ENCODE measurements around the gene SWI5.

- TF ChIP-seq CTCF (IDR thresholded peaks at IDR 0.05; ENCODE audit: insufficient read depth, low read depth, low read length) (no peak), EZH2 (IDR thresholded peaks at IDR 0.05; ENCODE audit: insufficient read depth, low read length) (no peak)
Measured at GRCh38 chr9:128286440-128286839, 10.4 kb downstream of the SWI5 start.

Data from astrocyte (in vitro differentiated cells and primary cell).